Measurements from ENCODE around the gene CACNA1A.

- no peak for TF ChIP-seq CTCF (IDR thresholded peaks at IDR 0.05)
- TF ChIP-seq EZH2 (IDR thresholded peaks at IDR 0.05), result peak; percentile 34
Measured at GRCh38 chr19:13505761-13506470, 363 bp downstream of the CACNA1A start.

All from neural progenitor cell (in vitro differentiated cells).